Measurements from ENCODE around the gene SORCS3.

The SORCS3 gene

GRCh38 chr10:104631946-104632345 lies 9.1 kb upstream of the SORCS3 start:
- no peak for TF ChIP-seq CTCF (conservative IDR thresholded peaks at IDR 0.05; ENCODE audit: low read depth)
- ChIA-PET CTCF (no interaction called here), POLR2A (ENCODE audit: low non-redundant PET) (no interaction called here)
- no peak for DNase-seq (ENCODE audit: low spot score)
- H3K27ac ChIP-seq: no peak overlapping the region

- no peak for DNase-seq (ENCODE audit: low spot score)
- no peak; the same call in 1 of the 2 replicates for TF ChIP-seq CTCF (conservative IDR thresholded peaks at IDR 0.05; ENCODE audit: low read depth)
- no peak overlapping the region for H3K27ac ChIP-seq
- CTCF ChIA-PET: interaction anchor here (0.7 kb wide), 1 partner anchor 1165 kb away, joined by 3 read pairs; no protein-coding TSS in a partner anchor
- POLR2A ChIA-PET (ENCODE audit: low non-redundant PET): no interaction called here
These were observed 2.1 kb upstream of the SORCS3 start for GRCh38 chr10:104638861-104639589.

- ChIA-PET POLR2A (ENCODE audit: low non-redundant PET) (no interaction called here), CTCF (interaction anchor here (0.7 kb wide), 1 partner anchor 1165 kb away, joined by 3 read pairs; no protein-coding TSS in a partner anchor)
- no peak for TF ChIP-seq CTCF (conservative IDR thresholded peaks at IDR 0.05; ENCODE audit: low read depth)
- H3K27ac ChIP-seq: no peak overlapping the region
- DNase-seq (ENCODE audit: low spot score): no peak
These were observed 1.3 kb upstream of the SORCS3 start for GRCh38 chr10:104639590-104640338.

- no peak for TF ChIP-seq CTCF (conservative IDR thresholded peaks at IDR 0.05; ENCODE audit: low read depth)
- CTCF ChIA-PET: interaction anchor here (0.8 to 1.1 kb wide), 2 partner anchors 15 to 234 kb away, joined by 3 to 5 read pairs; no protein-coding TSS in a partner anchor
- no peak for DNase-seq (ENCODE audit: low spot score)
- POLR2A ChIA-PET (ENCODE audit: low non-redundant PET): no interaction called here
- H3K27ac ChIP-seq: no peak overlapping the region
These were observed 527 bp upstream of the SORCS3 start for GRCh38 chr10:104640339-104641186.

GRCh38 chr10:104641937-104642657 lies 1.0 kb downstream of the SORCS3 start:
- no peak for TF ChIP-seq CTCF (conservative IDR thresholded peaks at IDR 0.05; ENCODE audit: low read depth)
- DNase-seq (ENCODE audit: low spot score): no peak
- CTCF ChIA-PET: interaction anchor here (1.1 kb wide), 1 partner anchor 16 kb away, joined by 3 read pairs; no protein-coding TSS in a partner anchor
- H3K27ac ChIP-seq: no peak overlapping the region
- POLR2A ChIA-PET (ENCODE audit: low non-redundant PET): no interaction called here

Measured in RWPE1 (cell line).